Muscle layer of duodenum (tissue), 2 donors: Measurements from ENCODE around the gene SUPT3H.
"Not testable (repeated sequence)": the region's sequence is repeated elsewhere in the genome, so short reads cannot be mapped to it uniquely, and the experiment has no call there.

Experiments
- H3K27ac ChIP-seq: one replicate; pipeline ENCODE4 v1.7.0; 2013; ENCODE audit warnings: mild to moderate bottlenecking, low read length
- H3K27me3 ChIP-seq: one replicate; pipeline ENCODE4 v1.7.0; 2013; ENCODE audit warnings: low read depth, mild to moderate bottlenecking, control low read depth, low read length
- H3K36me3 ChIP-seq, 2 donors: one replicate each; pipeline ENCODE4 v1.7.0; 2013; ENCODE audit warnings: low read length in 2 of 2, control low read depth in 1 of 2, mild to moderate bottlenecking in 1 of 2; ENCODE audit not compliant: insufficient read depth in 2 of 2, control insufficient read depth in 1 of 2
- H3K4me1 ChIP-seq, 2 donors: one replicate each; pipeline ENCODE4 v1.7.0; 2013; ENCODE audit warnings: low read length in 2 of 2, mild to moderate bottlenecking in 2 of 2, control low read depth in 1 of 2, moderate library complexity in 1 of 2; ENCODE audit not compliant: insufficient read depth in 2 of 2, control insufficient read depth in 1 of 2
- H3K4me3 ChIP-seq, 2 donors: one replicate each; pipeline ENCODE4 v1.7.0; 2013; ENCODE audit warnings: low read length in 2 of 2, low read depth in 1 of 2, mild to moderate bottlenecking in 1 of 2
- H3K9me3 ChIP-seq, 2 donors: one replicate each; pipeline ENCODE4 v1.7.0; 2013; ENCODE audit warnings: low read length in 2 of 2, control low read depth in 1 of 2, mild to moderate bottlenecking in 1 of 2; ENCODE audit not compliant: control insufficient read depth in 1 of 2
- donor health status: healthy.

The SUPT3H gene

GRCh38 chr6:45195137-45195536, 182.6 kb downstream of the SUPT3H start:
- Histone ChIP-seq H3K36me3 (no peaks in the 10 kb centered on the region), H3K27me3 (no peaks in the 10 kb centered on the region), H3K27ac (no peak overlapping the region), H3K4me1 (no peaks in the 10 kb centered on the region), H3K9me3 (no peaks in the 10 kb centered on the region), H3K4me3 (no peak overlapping the region)

- Histone ChIP-seq H3K27ac (no peak overlapping the region), H3K36me3 (no peaks in the 10 kb centered on the region), H3K9me3 (no peaks in the 10 kb centered on the region), H3K4me3 (no peak overlapping the region), H3K27me3 (no peaks in the 10 kb centered on the region), H3K4me1 (no peaks in the 10 kb centered on the region)
Measured at GRCh38 chr6:45192556-45192955, 185.2 kb downstream of the SUPT3H start.

GRCh38 chr6:45191414-45191813, 186.3 kb downstream of the SUPT3H start:
- no peaks in the 10 kb centered on the region for H3K4me1 ChIP-seq
- no peak overlapping the region for H3K4me3 ChIP-seq
- H3K27ac ChIP-seq: no peak overlapping the region
- H3K27me3 ChIP-seq: no peaks in the 10 kb centered on the region
- no peaks in the 10 kb centered on the region for H3K9me3 ChIP-seq
- no peaks in the 10 kb centered on the region for H3K36me3 ChIP-seq

GRCh38 chr6:45187836-45188235, 189.9 kb downstream of the SUPT3H start:
- Histone ChIP-seq H3K27ac (no peak overlapping the region), H3K27me3 (no peaks in the 10 kb centered on the region), H3K4me1 (no peaks in the 10 kb centered on the region), H3K4me3 (no peak overlapping the region), H3K9me3 (no peaks in the 10 kb centered on the region), H3K36me3 (no peaks in the 10 kb centered on the region)

- Histone ChIP-seq H3K9me3 (no peaks in the 10 kb centered on the region), H3K27ac (no peak overlapping the region), H3K27me3 (no peaks in the 10 kb centered on the region), H3K4me3 (no peak overlapping the region), H3K4me1 (no peaks in the 10 kb centered on the region), H3K36me3 (no peaks in the 10 kb centered on the region)
Measured at GRCh38 chr6:45185403-45186251, 192.1 kb downstream of the SUPT3H start.

GRCh38 chr6:45184937-45185336, 192.8 kb downstream of the SUPT3H start:
- no peak overlapping the region for H3K27ac ChIP-seq
- no peaks in the 10 kb centered on the region for H3K4me1 ChIP-seq
- H3K27me3 ChIP-seq: no peaks in the 10 kb centered on the region
- H3K36me3 ChIP-seq: no peaks in the 10 kb centered on the region
- no peak overlapping the region for H3K4me3 ChIP-seq
- no peaks in the 10 kb centered on the region for H3K9me3 ChIP-seq

- Histone ChIP-seq H3K4me3 (no peak overlapping the region), H3K4me1 (no peaks in the 10 kb centered on the region), H3K9me3 (no peaks in the 10 kb centered on the region), H3K27me3 (no peaks in the 10 kb centered on the region), H3K36me3 (no peaks in the 10 kb centered on the region), H3K27ac (no peak overlapping the region)
Measured at GRCh38 chr6:45184040-45184439, 193.7 kb downstream of the SUPT3H start.

GRCh38 chr6:45176373-45176772, 201.4 kb downstream of the SUPT3H start:
- H3K27me3 ChIP-seq, H3K9me3 ChIP-seq, H3K4me3 ChIP-seq, H3K27ac ChIP-seq, H3K4me1 ChIP-seq, H3K36me3 ChIP-seq: not testable (repeated sequence)

- H3K4me3 ChIP-seq: no peak overlapping the region
- no peaks in the 10 kb centered on the region for H3K9me3 ChIP-seq
- no peaks in the 10 kb centered on the region for H3K27me3 ChIP-seq
- no peaks in the 10 kb centered on the region for H3K4me1 ChIP-seq
- H3K36me3 ChIP-seq: no peaks in the 10 kb centered on the region
- no peak overlapping the region for H3K27ac ChIP-seq
Measured at GRCh38 chr6:45175272-45175671, 202.5 kb downstream of the SUPT3H start.

- Histone ChIP-seq H3K36me3 (no peaks in the 10 kb centered on the region), H3K27me3 (no peaks in the 10 kb centered on the region), H3K9me3 (no peaks in the 10 kb centered on the region), H3K27ac (no peak overlapping the region), H3K4me1 (no peaks in the 10 kb centered on the region), H3K4me3 (no peak overlapping the region)
Measured at GRCh38 chr6:45174045-45174444, 203.7 kb downstream of the SUPT3H start.

GRCh38 chr6:45171380-45171779, 206.4 kb downstream of the SUPT3H start:
- H3K4me3 ChIP-seq: no peak overlapping the region
- no peaks in the 10 kb centered on the region for H3K4me1 ChIP-seq
- no peaks in the 10 kb centered on the region for H3K9me3 ChIP-seq
- H3K36me3 ChIP-seq: no peaks in the 10 kb centered on the region
- no peak overlapping the region for H3K27ac ChIP-seq
- no peaks in the 10 kb centered on the region for H3K27me3 ChIP-seq

GRCh38 chr6:45170309-45170708, 207.4 kb downstream of the SUPT3H start:
- no peak overlapping the region for H3K27ac ChIP-seq

More at GRCh38 chr6:45170309-45170708, 207.4 kb downstream of the SUPT3H start:
- Histone ChIP-seq H3K36me3 (no peaks in the 10 kb centered on the region), H3K9me3 (no peaks in the 10 kb centered on the region), H3K27me3 (no peaks in the 10 kb centered on the region), H3K4me1 (no peaks in the 10 kb centered on the region), H3K4me3 (no peak overlapping the region)
